Activated CD8-positive, alpha-beta T cell treated with anti-CD3 and anti-CD28 coated beads for 36 hours (primary cell): Measurements from ENCODE around the gene MITF. TPM values are rescaled to one million over a fixed set of nuclear protein-coding genes. Genes with fewer than 3 reads are reported as not detected.

Source experiments
- ATAC-seq: fragments of 200-7000 bp; cut with Tn5 transposase; one replicate; pipeline ENCODE4 v1.10.0; 2021; ENCODE audit warnings: mild to moderate bottlenecking, moderate library complexity
- CTCF ChIA-PET: fragments of 350-600 bp; sonication (Branson Sonifier 250); formaldehyde crosslinking; loops from one replicate; lab custom pipeline; 2021; ENCODE audit warnings: antibody characterized with exemption; lab: Charles Lee
- POLR2A ChIA-PET: fragments of 350-600 bp; sonication (Branson Sonifier 250); formaldehyde crosslinking; loops from one replicate; lab custom pipeline; 2021; ENCODE audit warnings: antibody characterized with exemption; lab: Charles Lee
- DNase-seq: peaks from one replicate; pipeline ENCODE4 v3.0.0-alpha.2; 2020
- H3K27ac Mint-ChIP-seq: one replicate; pipeline ENCODE4 v1.8.0; 2021; ENCODE audit warnings: mild to moderate bottlenecking, mixed read lengths
- H3K27me3 Mint-ChIP-seq: one replicate; pipeline ENCODE4 v1.8.0; 2021; ENCODE audit warnings: mixed read lengths
- H3K36me3 Mint-ChIP-seq: one replicate; pipeline ENCODE4 v1.8.0; 2021; ENCODE audit warnings: low read depth, mixed read lengths
- H3K4me1 Mint-ChIP-seq: one replicate; pipeline ENCODE4 v1.8.0; 2021; ENCODE audit warnings: low read depth, mixed read lengths
- H3K4me3 Mint-ChIP-seq: one replicate; pipeline ENCODE4 v1.8.0; 2021; ENCODE audit warnings: mild to moderate bottlenecking, moderate library complexity, mixed read lengths
- H3K9me3 Mint-ChIP-seq: one replicate; pipeline ENCODE4 v1.8.0; 2021; ENCODE audit warnings: mixed read lengths
- CTCF ChIP-seq: fragments of 200-600 bp; IDR thresholded peaks from one replicate; pipeline ENCODE4 v1.8.0; 2022; ENCODE audit warnings: antibody characterized with exemption, mild to moderate bottlenecking
- intact Hi-C: fragments of 100-400 bp; cut with micrococcal nuclease; formaldehyde crosslinking; loops from one replicate; pipeline ENCODE4 v1.10.0; 2022
- total RNA-seq, 2 experiments: library from RNA; stranded (reverse); gene quantifications; one replicate each; pipeline ENCODE4 v1.2.3, GENCODE V29; 2021

MITF gene
- total RNA-seq, 2 experiments from 2014 or later: not detected

- ATAC-seq (no peak), DNase-seq (no peak)
- Mint-ChIP-seq H3K36me3 (no peaks in the 10 kb centered on the region), H3K4me1 (no peaks in the 10 kb centered on the region), H3K9me3 (no peaks in the 10 kb centered on the region), H3K27ac (no peak overlapping the region), H3K27me3 (peaks cover 2% of the 10 kb centered on the region), H3K4me3 (no peak overlapping the region)
- intact Hi-C loops: no loop called here
- ChIA-PET CTCF (no interaction called here), POLR2A (no interaction called here)
- TF ChIP-seq CTCF: no peak
Observed at GRCh38 chr3:69872783-69873378, 133.6 kb downstream of the MITF start.

GRCh38 chr3:69876073-69876472 is 136.8 kb downstream of the MITF start:
- Mint-ChIP-seq H3K36me3 (no peaks in the 10 kb centered on the region), H3K27me3 (peaks cover 2% of the 10 kb centered on the region), H3K4me1 (no peaks in the 10 kb centered on the region), H3K9me3 (no peaks in the 10 kb centered on the region), H3K4me3 (no peak overlapping the region), H3K27ac (no peak overlapping the region)
- DNase-seq (no peak), ATAC-seq (no peak)
- POLR2A ChIA-PET: no interaction called here
- CTCF ChIA-PET: no interaction called here
- intact Hi-C loops: no loop called here
- TF ChIP-seq CTCF: no peak

GRCh38 chr3:69878254-69878653 is 139.0 kb downstream of the MITF start:
- no peaks in the 10 kb centered on the region for H3K4me1 Mint-ChIP-seq
- intact Hi-C loops: no loop called here

GRCh38 chr3:69879051-69879450 is 139.8 kb downstream of the MITF start:
- no peak for DNase-seq
- intact Hi-C loops: no loop called here
- TF ChIP-seq CTCF: no peak
- POLR2A ChIA-PET: no interaction called here
- H3K27me3 Mint-ChIP-seq: peaks cover 4% of the 10 kb centered on the region
- H3K9me3 Mint-ChIP-seq: no peaks in the 10 kb centered on the region
- no peak overlapping the region for H3K4me3 Mint-ChIP-seq
- no peak overlapping the region for H3K27ac Mint-ChIP-seq
- H3K4me1 Mint-ChIP-seq: no peaks in the 10 kb centered on the region
- CTCF ChIA-PET: no interaction called here
- H3K36me3 Mint-ChIP-seq: no peaks in the 10 kb centered on the region
- no peak for ATAC-seq

More at GRCh38 chr3:69878254-69878653, 139.0 kb downstream of the MITF start:
- POLR2A ChIA-PET: no interaction called here
- Mint-ChIP-seq H3K4me3 (no peak overlapping the region), H3K27me3 (peaks cover 2% of the 10 kb centered on the region), H3K9me3 (no peaks in the 10 kb centered on the region), H3K36me3 (no peaks in the 10 kb centered on the region), H3K27ac (no peak overlapping the region)
- no peak for TF ChIP-seq CTCF
- ATAC-seq: no peak
- CTCF ChIA-PET: no interaction called here
- DNase-seq: no peak

GRCh38 chr3:69880069-69880640 is 140.9 kb downstream of the MITF start:
- TF ChIP-seq CTCF: no peak
- Mint-ChIP-seq H3K9me3 (no peaks in the 10 kb centered on the region), H3K4me1 (no peaks in the 10 kb centered on the region), H3K27me3 (peaks cover 4% of the 10 kb centered on the region), H3K36me3 (no peaks in the 10 kb centered on the region), H3K27ac (no peak overlapping the region), H3K4me3 (no peak overlapping the region)
- DNase-seq (no peak), ATAC-seq (no peak)
- CTCF ChIA-PET: no interaction called here
- intact Hi-C loops: no loop called here
- POLR2A ChIA-PET: no interaction called here
